ENCODE data around the gene AP5Z1.

Gene AP5Z1

GRCh38 chr7:4775250-4775847 is at the start of gene AP5Z1:
AP5Z1 (plus strand) TSS chr7:4775623; CDS start chr7:4775716, 93 bp downstream.
- DNase-seq (ENCODE audit: low read depth in 2 of 2), result peak; percentile 91 to 92

GRCh38 chr7:4725850-4726450 is 49.5 kb upstream of the AP5Z1 start:
- DNase-seq (ENCODE audit: low read depth in 2 of 2), result no peak

- DNase-seq (ENCODE audit: low read depth in 2 of 2), result no peak
These were observed 48.9 kb upstream of the AP5Z1 start for GRCh38 chr7:4726566-4726965.

- no peak for DNase-seq (ENCODE audit: low read depth in 2 of 2)
These were observed 47.3 kb upstream of the AP5Z1 start for GRCh38 chr7:4727914-4728705.

GRCh38 chr7:4729266-4729665 is 46.2 kb upstream of the AP5Z1 start:
- no peak for DNase-seq (ENCODE audit: low read depth in 2 of 2)

- DNase-seq (ENCODE audit: low read depth in 2 of 2), result no peak
These were observed 45.1 kb upstream of the AP5Z1 start for GRCh38 chr7:4730276-4730675.

GRCh38 chr7:4730971-4731370 is 44.5 kb upstream of the AP5Z1 start:
- no peak for DNase-seq (ENCODE audit: low read depth in 2 of 2)

- no peak for DNase-seq (ENCODE audit: low read depth in 2 of 2)
These were observed 43.6 kb upstream of the AP5Z1 start for GRCh38 chr7:4731803-4732202.

- DNase-seq (ENCODE audit: low read depth in 2 of 2), result no peak
These were observed 41.4 kb upstream of the AP5Z1 start for GRCh38 chr7:4733936-4734528.

GRCh38 chr7:4734587-4735345 is 40.7 kb upstream of the AP5Z1 start:
- no peak for DNase-seq (ENCODE audit: low read depth in 2 of 2)

- DNase-seq (ENCODE audit: low read depth in 2 of 2), result no peak
These were observed 38.1 kb upstream of the AP5Z1 start for GRCh38 chr7:4737300-4737699.

GRCh38 chr7:4738711-4739527 is 36.5 kb upstream of the AP5Z1 start:
- DNase-seq (ENCODE audit: low read depth in 2 of 2), result no peak

- DNase-seq (ENCODE audit: low read depth in 2 of 2), result no peak
These were observed 35.9 kb upstream of the AP5Z1 start for GRCh38 chr7:4739528-4739992.

- DNase-seq (ENCODE audit: low read depth in 2 of 2), result no peak
These were observed 34.6 kb upstream of the AP5Z1 start for GRCh38 chr7:4740796-4741195.

GRCh38 chr7:4742051-4742573 is 33.3 kb upstream of the AP5Z1 start:
- no peak for DNase-seq (ENCODE audit: low read depth in 2 of 2)

- no peak for DNase-seq (ENCODE audit: low read depth in 2 of 2)
These were observed 32.6 kb upstream of the AP5Z1 start for GRCh38 chr7:4742852-4743251.

- peak; percentile 41 to 48 for DNase-seq (ENCODE audit: low read depth in 2 of 2)
These were observed 30.8 kb upstream of the AP5Z1 start for GRCh38 chr7:4744391-4745264.

GRCh38 chr7:4745265-4745919 is 30.0 kb upstream of the AP5Z1 start:
- DNase-seq (ENCODE audit: low read depth in 2 of 2), result no peak

Measured in stimulated activated CD8-positive, alpha-beta memory T cell treated with anti-CD3 and anti-CD28 coated beads, Interleukin-15, amount 100 ng/mL, for 4 hours (primary cell).